Measurements from ENCODE around the gene CYP8B1.

CYP8B1 gene

DNA sequence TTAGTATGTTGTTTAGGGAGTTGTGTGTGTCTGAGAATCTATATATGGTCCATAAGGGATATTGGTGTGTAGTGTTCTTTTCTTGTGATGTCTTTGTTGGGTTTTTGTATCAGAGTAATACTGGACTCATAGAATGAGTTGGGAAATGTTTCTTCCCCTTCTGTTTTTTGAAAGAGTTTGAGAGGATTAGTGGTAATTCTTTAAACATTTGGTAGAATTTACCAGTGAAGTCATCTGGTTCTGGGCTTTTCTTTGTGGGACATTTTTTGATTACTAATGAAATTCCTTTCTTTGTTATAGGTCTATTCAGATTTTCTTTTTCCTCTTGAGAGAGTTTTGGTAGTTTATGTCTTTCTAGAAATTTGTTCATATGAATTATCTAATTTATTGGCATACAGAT, 49.5 kb downstream of the CYP8B1 start:
- DNase-seq (ENCODE audit: low read depth), result no peak

DNA sequence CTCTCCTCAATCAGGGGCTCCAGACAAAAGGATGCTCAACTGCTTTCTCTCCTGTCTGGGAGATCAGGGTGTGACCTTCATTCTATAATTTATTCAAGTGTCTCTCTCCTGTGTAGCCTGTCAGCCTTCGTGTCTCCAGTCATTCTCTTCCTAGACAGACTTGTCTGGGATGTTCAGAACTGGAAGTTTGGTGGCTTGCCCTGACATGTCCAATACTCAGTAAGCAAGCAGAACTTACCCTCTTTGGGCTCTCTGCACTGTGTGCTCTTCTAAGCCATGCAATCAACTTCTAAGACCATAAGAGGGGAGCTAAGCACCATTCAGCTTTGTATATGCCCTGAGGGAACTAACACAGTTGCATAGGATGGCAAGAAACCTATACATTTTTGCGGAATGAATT, 52.3 kb downstream of the CYP8B1 start:
- DNase-seq (ENCODE audit: low read depth), result no peak

DNA sequence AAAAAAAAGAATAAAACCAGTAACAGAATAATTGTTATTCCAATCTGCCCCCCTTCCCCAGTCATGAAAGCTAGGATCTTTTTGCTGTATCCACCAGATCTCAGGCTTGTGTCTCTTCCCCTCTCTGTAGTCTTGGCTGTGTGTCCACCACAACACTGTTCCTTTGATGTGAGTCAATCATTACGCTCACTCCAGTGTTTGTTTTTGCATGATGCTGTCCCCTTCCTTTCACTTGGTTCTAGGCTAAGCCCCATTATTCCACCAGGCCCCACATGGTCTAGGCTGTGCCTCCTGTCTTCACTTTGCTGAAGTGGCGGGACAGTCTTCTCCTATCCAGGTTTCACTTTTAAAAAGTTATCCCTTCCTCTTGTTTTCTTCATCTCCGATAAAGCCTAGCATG, 52.9 kb downstream of the CYP8B1 start:
- no peak for DNase-seq (ENCODE audit: low read depth)

All from activated gamma-delta T cell treated with anti-CD3 and anti-CD28 coated beads, Interleukin-2, amount 50 U/mL, for 16 hours (primary cell).